HG03354 (cell line): ENCODE data around the gene ARMC5.
A peak's percentile ranks its signal among the peaks of the same experiment; 100 is the strongest.

Experiments
- ATAC-seq: cut with Tn5 transposase; IDR thresholded peaks from one replicate; pipeline ENCODE4 v1.9.1; 2021; ENCODE audit warnings: mild to moderate bottlenecking; ENCODE audit not compliant: unreplicated experiment, poor library complexity, severe bottlenecking

Gene ARMC5

GRCh38 chr16:31459687-31460581 lies 633 bp downstream of the ARMC5 start:
- ATAC-seq, result peak; percentile 71

- no peak for ATAC-seq
These were observed 1.3 kb downstream of the ARMC5 start for GRCh38 chr16:31460582-31461002.

GRCh38 chr16:31461201-31461920 lies 2.1 kb downstream of the ARMC5 start:
- ATAC-seq, result no peak

GRCh38 chr16:31461921-31462804 lies 2.9 kb downstream of the ARMC5 start:
- no peak for ATAC-seq

- ATAC-seq, result no peak
These were observed 5.1 kb downstream of the ARMC5 start for GRCh38 chr16:31464348-31464769.

GRCh38 chr16:31464781-31465260 lies 5.5 kb downstream of the ARMC5 start:
- no peak for ATAC-seq

GRCh38 chr16:31465788-31466370 lies 6.6 kb downstream of the ARMC5 start:
- no peak for ATAC-seq

GRCh38 chr16:31466381-31466841 lies 7.1 kb downstream of the ARMC5 start:
- no peak for ATAC-seq

GRCh38 chr16:31467151-31467773 lies 8.0 kb downstream of the ARMC5 start:
- ATAC-seq, result peak; percentile 82

GRCh38 chr16:31467858-31468257 lies 8.6 kb downstream of the ARMC5 start:
- ATAC-seq, result no peak

GRCh38 chr16:31470615-31471014 lies 11.3 kb downstream of the ARMC5 start:
- no peak for ATAC-seq

GRCh38 chr16:31471241-31471874 lies 12.1 kb downstream of the ARMC5 start:
- ATAC-seq, result no peak

- ATAC-seq, result no peak
These were observed 12.8 kb downstream of the ARMC5 start, which contains the start of gene TGFB1I1 for GRCh38 chr16:31471875-31472708. TGFB1I1 (plus strand) TSS chr16:31472152; CDS start chr16:31472189, 37 bp downstream.

GRCh38 chr16:31472709-31473203 lies 13.5 kb downstream of the ARMC5 start:
- ATAC-seq, result peak; percentile 47

GRCh38 chr16:31473264-31473984 lies 14.1 kb downstream of the ARMC5 start:
- ATAC-seq, result no peak

- ATAC-seq, result no peak
These were observed 14.9 kb downstream of the ARMC5 start for GRCh38 chr16:31474173-31474714.
